ENCODE results near the gene CAPZB.

Gene CAPZB

GRCh38 chr1:19372602-19373001 lies 112.7 kb downstream of the CAPZB start:
- TF ChIP-seq SPI1 (IDR thresholded peaks at IDR 0.05; ENCODE audit: borderline replicate concordance, low read depth) (no peak), GABPA (IDR thresholded peaks at IDR 0.05; ENCODE audit: low read depth) (no peak), REST (IDR thresholded peaks at IDR 0.05; ENCODE audit: insufficient replicate concordance, low read depth) (no peak), POLR2AphosphoS5 (IDR thresholded peaks at IDR 0.05; ENCODE audit: low read depth) (no peak)
- TF ChIP-seq, protein P1, sequence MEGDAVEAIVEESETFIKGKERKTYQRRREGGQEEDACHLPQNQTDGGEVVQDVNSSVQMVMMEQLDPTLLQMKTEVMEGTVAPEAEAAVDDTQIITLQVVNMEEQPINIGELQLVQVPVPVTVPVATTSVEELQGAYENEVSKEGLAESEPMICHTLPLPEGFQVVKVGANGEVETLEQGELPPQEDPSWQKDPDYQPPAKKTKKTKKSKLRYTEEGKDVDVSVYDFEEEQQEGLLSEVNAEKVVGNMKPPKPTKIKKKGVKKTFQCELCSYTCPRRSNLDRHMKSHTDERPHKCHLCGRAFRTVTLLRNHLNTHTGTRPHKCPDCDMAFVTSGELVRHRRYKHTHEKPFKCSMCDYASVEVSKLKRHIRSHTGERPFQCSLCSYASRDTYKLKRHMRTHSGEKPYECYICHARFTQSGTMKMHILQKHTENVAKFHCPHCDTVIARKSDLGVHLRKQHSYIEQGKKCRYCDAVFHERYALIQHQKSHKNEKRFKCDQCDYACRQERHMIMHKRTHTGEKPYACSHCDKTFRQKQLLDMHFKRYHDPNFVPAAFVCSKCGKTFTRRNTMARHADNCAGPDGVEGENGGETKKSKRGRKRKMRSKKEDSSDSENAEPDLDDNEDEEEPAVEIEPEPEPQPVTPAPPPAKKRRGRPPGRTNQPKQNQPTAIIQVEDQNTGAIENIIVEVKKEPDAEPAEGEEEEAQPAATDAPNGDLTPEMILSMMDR (IDR thresholded peaks at IDR 0.05; ENCODE audit: insufficient read depth, low read length): no peak
- Histone ChIP-seq H3K4me3 (replicated peaks; ENCODE audit: insufficient read depth, low read length) (no peak overlapping the region), H3K27me3 (ENCODE audit: insufficient read depth, poor library complexity, severe bottlenecking) (no peaks in the 10 kb centered on the region), H3K27ac (replicated peaks) (no peak overlapping the region)
- no peak for DNase-seq (ENCODE audit: low read depth in 1 of 2, low spot score in 1 of 2)

DNA sequence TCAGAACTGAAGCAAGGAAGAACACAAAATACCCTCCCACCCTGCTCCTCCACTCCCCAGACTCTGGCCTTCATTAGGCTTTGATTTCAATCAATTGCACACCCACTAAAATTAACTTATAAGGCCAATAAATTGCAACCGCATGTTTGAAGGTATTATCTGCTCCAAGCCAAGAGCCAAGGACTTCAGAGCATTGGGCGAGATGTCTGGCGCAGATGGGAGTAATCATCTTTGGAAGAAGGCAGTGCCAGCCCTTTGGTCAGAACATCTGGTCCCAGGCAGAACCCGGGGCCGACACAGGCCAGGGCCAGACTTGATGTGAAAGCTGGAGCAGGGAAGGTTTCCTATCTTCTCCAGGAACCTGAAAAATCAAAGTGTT lies 113.2 kb downstream of the CAPZB start:
- TF ChIP-seq GABPA (IDR thresholded peaks at IDR 0.05; ENCODE audit: low read depth) (no peak), SPI1 (IDR thresholded peaks at IDR 0.05; ENCODE audit: borderline replicate concordance, low read depth) (no peak), POLR2AphosphoS5 (IDR thresholded peaks at IDR 0.05; ENCODE audit: low read depth) (no peak), REST (IDR thresholded peaks at IDR 0.05; ENCODE audit: insufficient replicate concordance, low read depth) (no peak)
- TF ChIP-seq, protein P1 (IDR thresholded peaks at IDR 0.05; ENCODE audit: insufficient read depth, low read length): no peak
- H3K27ac ChIP-seq (replicated peaks): no peak overlapping the region; the same call in 1 of the 2 replicates
- no peaks in the 10 kb centered on the region for H3K27me3 ChIP-seq (ENCODE audit: insufficient read depth, poor library complexity, severe bottlenecking)
- no peak overlapping the region for H3K4me3 ChIP-seq (replicated peaks; ENCODE audit: insufficient read depth, low read length)
- no peak for DNase-seq (ENCODE audit: low read depth in 1 of 2, low spot score in 1 of 2)

GRCh38 chr1:19371226-19372135 lies 113.9 kb downstream of the CAPZB start:
- Histone ChIP-seq H3K27ac (replicated peaks) (peak overlapping the region; percentile 62), H3K27me3 (ENCODE audit: insufficient read depth, poor library complexity, severe bottlenecking) (no peaks in the 10 kb centered on the region), H3K4me3 (replicated peaks; ENCODE audit: insufficient read depth, low read length) (no peak overlapping the region)
- no peak for DNase-seq (ENCODE audit: low read depth in 1 of 2, low spot score in 1 of 2)
- TF ChIP-seq GABPA (IDR thresholded peaks at IDR 0.05; ENCODE audit: low read depth): no peak
- no peak for TF ChIP-seq SPI1 (IDR thresholded peaks at IDR 0.05; ENCODE audit: borderline replicate concordance, low read depth)
- TF ChIP-seq, protein P1 (IDR thresholded peaks at IDR 0.05; ENCODE audit: insufficient read depth, low read length): no peak
- TF ChIP-seq POLR2AphosphoS5 (IDR thresholded peaks at IDR 0.05; ENCODE audit: low read depth): no peak
- no peak for TF ChIP-seq REST (IDR thresholded peaks at IDR 0.05; ENCODE audit: insufficient replicate concordance, low read depth)
